Tibial nerve (tissue), 4 donors: Measurements from ENCODE around the gene MTMR3. TPM values are rescaled to one million over a fixed set of nuclear protein-coding genes. Genes with fewer than 3 reads are reported as not detected.

Experiments
- DNase-seq, 2 donors: peaks; one replicate each; pipeline ENCODE4 v3.0.0-alpha.2; 2019; ENCODE audit warnings: low spot score in 2 of 2
- H3K27ac ChIP-seq, 4 donors: fragments of 200-600 bp; sonication (generic) in 3 of 4; one replicate each; pipeline ENCODE4 v1.5.1; 2017 to 2019; ENCODE audit warnings: mild to moderate bottlenecking in 1 of 4
- H3K27me3 ChIP-seq, 2 donors: fragments of 200-600 bp; sonication (generic) in 1 of 2; one replicate each; pipeline versions ENCODE4 v1.5.1 to v1.6.0; 2017 to 2019
- H3K36me3 ChIP-seq, 3 donors: fragments of 200-600 bp; sonication (generic); one replicate each; pipeline ENCODE4 v1.5.1; 2018 to 2019
- H3K4me1 ChIP-seq, 4 donors: fragments of 200-600 bp; sonication (generic) in 3 of 4; one replicate each; pipeline ENCODE4 v1.5.1; 2017 to 2019
- H3K4me3 ChIP-seq, 4 donors: fragments of 200-600 bp; sonication (generic) in 3 of 4; one replicate each; pipeline ENCODE4 v1.5.1; 2017 to 2019; ENCODE audit warnings: mild to moderate bottlenecking in 1 of 4, moderate library complexity in 1 of 4
- H3K9me3 ChIP-seq, 4 donors: fragments of 200-600 bp; sonication (generic) in 3 of 4; one replicate each; pipeline ENCODE4 v1.5.1; 2017 to 2019
- EP300 ChIP-seq, 2 donors: sonication (generic); formaldehyde crosslinking; IDR thresholded peaks; one replicate each; pipeline ENCODE4 v1.6.1; 2017; ENCODE audit warnings: antibody characterized with exemption in 2 of 2, mild to moderate bottlenecking in 1 of 2
- POLR2A ChIP-seq, 2 donors: fragments of 450-650 bp; IDR thresholded peaks; one replicate each; pipeline ENCODE4 v1.6.1; 2017; ENCODE audit warnings: antibody characterized with exemption in 2 of 2, mild to moderate bottlenecking in 2 of 2, moderate library complexity in 2 of 2
- WGBS, 2 donors: methylation state at CpG; one replicate each; pipeline ENCODE4 v1.1.5; 2018; 5-methylcytosine and 5-hydroxymethylcytosine counted together
- total RNA-seq, 4 donors: library from RNA; depleted of rRNA; stranded (reverse); fragments of >200 nt; gene quantifications; one replicate each; pipeline ENCODE4 v1.1.0, GENCODE V29; 2016
- TF ChIP-seq, protein P1 (sequence below), 5 experiments: fragments of 200-600 bp in 3 of 5; fragments of 450-650 bp in 2 of 5; sonication (generic) in 3 of 5; IDR thresholded peaks; one replicate each; pipeline ENCODE4 v1.5.1; 2016 to 2019; ENCODE audit warnings: antibody characterized with exemption in 5 of 5, mild to moderate bottlenecking in 3 of 5, moderate library complexity in 2 of 5

MTMR3 gene
- total RNA-seq, 4 donors from 2014 or later, result 56.1 to 91.2 (median 74.5) TPM

DNA sequence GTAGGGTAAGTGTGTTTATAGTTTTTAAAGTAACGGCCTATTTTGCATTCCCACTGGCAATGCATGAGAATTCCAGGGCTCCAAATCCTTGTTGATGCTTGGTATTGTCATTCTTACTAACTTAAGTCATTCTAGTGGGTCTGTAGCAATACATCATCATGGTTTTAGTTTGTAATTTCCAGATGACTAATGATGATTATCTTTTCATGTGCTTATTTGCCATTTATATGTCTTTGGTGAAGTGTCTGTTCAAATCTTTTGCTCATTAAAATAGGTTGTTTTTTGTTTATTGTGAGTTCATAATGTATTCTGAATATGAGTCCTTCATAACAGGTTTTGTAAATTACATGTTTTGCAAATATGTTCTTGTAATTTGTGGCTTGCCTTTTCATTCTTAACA lies 31.2 kb downstream of the MTMR3 start:
- Histone ChIP-seq H3K4me3 (no peak overlapping the region), H3K36me3 (no peaks in the 10 kb centered on the region), H3K4me1 (peaks cover 0 to 59% (median 32%) of the 10 kb centered on the region in 4 donors), H3K27me3 (no peaks in the 10 kb centered on the region), H3K27ac (peak overlapping the region in 2 of 4 donors; percentile 23 to 76), H3K9me3 (no peaks in the 10 kb centered on the region)
- TF ChIP-seq EP300 (IDR thresholded peaks at IDR 0.05), result no peak
- TF ChIP-seq POLR2A (IDR thresholded peaks at IDR 0.05), result no peak
- TF ChIP-seq, protein P1, sequence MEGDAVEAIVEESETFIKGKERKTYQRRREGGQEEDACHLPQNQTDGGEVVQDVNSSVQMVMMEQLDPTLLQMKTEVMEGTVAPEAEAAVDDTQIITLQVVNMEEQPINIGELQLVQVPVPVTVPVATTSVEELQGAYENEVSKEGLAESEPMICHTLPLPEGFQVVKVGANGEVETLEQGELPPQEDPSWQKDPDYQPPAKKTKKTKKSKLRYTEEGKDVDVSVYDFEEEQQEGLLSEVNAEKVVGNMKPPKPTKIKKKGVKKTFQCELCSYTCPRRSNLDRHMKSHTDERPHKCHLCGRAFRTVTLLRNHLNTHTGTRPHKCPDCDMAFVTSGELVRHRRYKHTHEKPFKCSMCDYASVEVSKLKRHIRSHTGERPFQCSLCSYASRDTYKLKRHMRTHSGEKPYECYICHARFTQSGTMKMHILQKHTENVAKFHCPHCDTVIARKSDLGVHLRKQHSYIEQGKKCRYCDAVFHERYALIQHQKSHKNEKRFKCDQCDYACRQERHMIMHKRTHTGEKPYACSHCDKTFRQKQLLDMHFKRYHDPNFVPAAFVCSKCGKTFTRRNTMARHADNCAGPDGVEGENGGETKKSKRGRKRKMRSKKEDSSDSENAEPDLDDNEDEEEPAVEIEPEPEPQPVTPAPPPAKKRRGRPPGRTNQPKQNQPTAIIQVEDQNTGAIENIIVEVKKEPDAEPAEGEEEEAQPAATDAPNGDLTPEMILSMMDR (IDR thresholded peaks at IDR 0.05), result no peak
- 17 to 39% methylated on average over 1 of the region's 1 CpG for WGBS, 2 donors
- DNase-seq, result no peak

DNA sequence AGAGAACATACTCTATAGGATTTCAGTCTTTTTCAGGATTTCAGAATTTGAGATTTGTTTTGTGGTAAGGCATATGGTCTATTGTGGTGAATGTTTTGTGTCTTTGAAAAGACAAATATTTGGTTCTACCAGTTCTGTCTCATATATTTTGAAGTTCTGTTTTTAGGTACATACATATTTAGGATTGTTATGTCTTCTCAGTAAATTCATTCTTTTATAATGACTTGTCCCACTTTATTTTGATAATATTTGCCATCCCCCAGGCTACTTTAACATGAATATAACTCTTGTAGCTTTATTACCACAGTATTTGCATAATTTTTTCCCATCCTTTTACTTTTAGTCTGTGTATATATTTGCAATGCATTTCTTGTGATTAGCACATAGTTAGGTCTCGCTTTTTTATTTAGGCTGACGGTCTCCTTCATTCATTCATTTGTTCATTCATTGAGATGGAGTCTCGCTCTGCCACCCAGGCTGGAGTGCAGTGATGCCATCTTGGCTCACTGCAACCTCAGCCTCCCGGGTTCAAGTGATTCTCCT lies 32.1 kb downstream of the MTMR3 start:
- TF ChIP-seq, protein P1 (IDR thresholded peaks at IDR 0.05), result no peak
- TF ChIP-seq POLR2A (IDR thresholded peaks at IDR 0.05), result no peak
- TF ChIP-seq EP300 (IDR thresholded peaks at IDR 0.05), result no peak
- no peaks in the 10 kb centered on the region for H3K9me3 ChIP-seq
- no peak overlapping the region for H3K4me3 ChIP-seq
- no peaks in the 10 kb centered on the region for H3K36me3 ChIP-seq
- peaks cover 0 to 62% (median 32%) of the 10 kb centered on the region in 4 donors for H3K4me1 ChIP-seq
- peak overlapping the region in 1 of 4 donors; percentile 76 for H3K27ac ChIP-seq
- no peak for DNase-seq
- no peaks in the 10 kb centered on the region for H3K27me3 ChIP-seq
- 90 to 96% methylated on average over 4 of the region's 4 CpGs for WGBS, 2 donors

DNA sequence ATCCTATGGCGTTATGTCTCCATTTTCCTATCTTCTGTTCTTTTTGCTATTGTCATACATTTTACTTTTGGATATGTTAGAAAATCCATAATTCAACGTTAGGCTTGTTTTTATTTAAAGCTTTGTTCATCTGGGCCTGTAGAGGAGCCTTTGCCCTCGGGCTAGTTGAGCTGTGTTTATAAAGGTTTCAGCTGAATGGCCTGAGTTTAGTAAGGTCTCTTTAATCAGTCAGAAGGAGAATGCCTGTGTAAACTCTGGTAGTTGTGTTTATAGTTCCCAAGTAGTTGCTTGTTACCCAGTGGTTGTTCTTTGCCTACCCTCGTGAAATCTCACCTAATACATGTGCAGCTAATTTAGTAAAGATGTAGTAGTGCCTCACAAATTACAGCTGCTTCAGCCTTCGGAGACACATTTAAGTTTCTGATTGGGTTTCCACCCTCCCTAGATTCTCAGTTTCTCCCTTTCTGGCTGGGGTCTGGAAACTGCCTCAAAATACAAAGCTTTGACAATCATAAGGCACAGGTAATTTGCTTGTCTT lies 33.1 kb downstream of the MTMR3 start:
- Histone ChIP-seq H3K27me3 (no peaks in the 10 kb centered on the region), H3K9me3 (no peaks in the 10 kb centered on the region), H3K36me3 (no peaks in the 10 kb centered on the region), H3K27ac (no peak overlapping the region), H3K4me1 (peaks cover 0 to 60% (median 32%) of the 10 kb centered on the region in 4 donors), H3K4me3 (no peak overlapping the region)
- TF ChIP-seq EP300 (IDR thresholded peaks at IDR 0.05) (no peak), POLR2A (IDR thresholded peaks at IDR 0.05) (no peak)
- TF ChIP-seq, protein P1 (IDR thresholded peaks at IDR 0.05), result no peak
- no peak for DNase-seq
- whole genome bisulfite sequencing, 2 donors, result 76% methylated on average over 5 of the region's 5 CpGs

DNA sequence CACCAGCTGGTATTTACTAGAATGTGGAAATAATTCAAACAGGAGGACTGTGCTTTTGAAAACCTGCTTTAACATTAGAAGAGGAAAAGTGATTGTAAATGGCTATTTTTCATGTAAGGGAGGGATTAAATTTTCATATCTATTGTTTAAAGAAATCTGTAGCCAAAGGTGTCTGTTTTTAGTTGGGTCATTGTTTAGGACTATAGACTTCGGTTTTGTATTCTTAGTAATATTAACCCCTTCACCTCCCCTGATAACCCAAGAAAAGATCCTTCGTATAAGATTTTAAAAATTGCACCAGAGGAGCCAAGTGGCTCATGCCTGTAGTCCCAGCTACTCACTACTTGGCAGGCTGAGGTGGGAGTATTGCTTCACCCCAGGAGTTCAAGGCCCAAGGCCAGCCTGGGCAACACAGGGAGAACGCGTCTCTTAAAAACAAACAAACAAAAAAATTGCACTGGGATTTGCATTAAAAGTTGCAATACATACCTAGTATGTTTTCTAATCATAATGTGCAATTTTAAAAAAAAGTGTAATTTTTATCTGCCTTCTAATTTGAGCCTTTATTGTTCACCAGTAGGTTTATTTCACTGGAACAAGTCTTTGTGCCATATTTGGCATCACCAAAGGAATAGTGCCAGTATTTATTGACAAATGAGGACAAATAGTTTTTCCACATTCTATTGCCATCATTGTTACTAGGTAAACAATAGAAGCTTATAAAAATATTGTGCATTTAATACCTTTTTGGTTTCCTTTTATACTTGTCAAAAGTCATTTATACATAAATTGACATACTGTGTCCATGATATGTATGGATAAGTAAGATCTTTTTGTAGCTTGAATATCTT lies 34.3 kb downstream of the MTMR3 start:
- Histone ChIP-seq H3K4me3 (no peak overlapping the region), H3K9me3 (no peaks in the 10 kb centered on the region), H3K27me3 (no peaks in the 10 kb centered on the region), H3K4me1 (peaks cover 0 to 59% (median 32%) of the 10 kb centered on the region in 4 donors), H3K36me3 (no peaks in the 10 kb centered on the region), H3K27ac (peak overlapping the region in 1 of 4 donors; percentile 52)
- DNase-seq, result peak in 1 of 2 donors; percentile 26
- WGBS, 2 donors, result 32 to 44% methylated on average over 4 of the region's 4 CpGs
- TF ChIP-seq POLR2A (IDR thresholded peaks at IDR 0.05) (no peak), EP300 (IDR thresholded peaks at IDR 0.05) (no peak)
- TF ChIP-seq, protein P1 (IDR thresholded peaks at IDR 0.05), result no peak

DNA sequence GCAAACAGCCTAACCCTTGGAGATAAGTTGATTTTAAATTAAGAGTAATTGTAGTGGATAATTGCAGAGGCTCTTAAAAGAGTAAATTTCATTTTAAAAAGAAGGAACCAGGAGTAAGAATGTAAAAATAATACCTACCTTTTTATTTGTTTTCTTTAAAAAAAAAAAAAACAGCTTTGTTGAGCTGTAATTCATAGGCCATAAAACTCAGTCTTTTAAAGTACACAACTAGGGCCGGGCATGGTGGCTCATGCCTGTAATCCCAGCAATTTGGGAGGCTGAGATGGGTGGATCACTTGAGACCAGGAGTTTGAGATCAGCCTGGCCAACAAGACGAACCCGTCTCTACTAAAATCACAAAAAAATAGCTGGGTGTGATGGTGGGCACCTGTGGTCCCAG lies 42.4 kb downstream of the MTMR3 start:
- H3K4me1 ChIP-seq, result peaks cover 0 to 10% (median 0%) of the 10 kb centered on the region in 4 donors
- TF ChIP-seq EP300 (IDR thresholded peaks at IDR 0.05), result no peak
- no peak for TF ChIP-seq POLR2A (IDR thresholded peaks at IDR 0.05)
- TF ChIP-seq, protein P1 (IDR thresholded peaks at IDR 0.05), result no peak
- WGBS, 2 donors, result 88 to 95% methylated on average over 3 of the region's 3 CpGs
- H3K27me3 ChIP-seq, result no peaks in the 10 kb centered on the region
- peaks cover 0 to 5% (median 0%) of the 10 kb centered on the region in 4 donors for H3K9me3 ChIP-seq
- no peak for DNase-seq
- H3K27ac ChIP-seq, result no peak overlapping the region
- no peak overlapping the region for H3K4me3 ChIP-seq
- H3K36me3 ChIP-seq, result no peaks in the 10 kb centered on the region
